Right lobe of liver (tissue), 4 donors: Measurements from ENCODE around the gene GNG4.

Experiments
- POLR2A ChIP-seq: fragments of 450-650 bp; IDR thresholded peaks from one replicate; pipeline ENCODE4 v1.6.1; 2017; ENCODE audit warnings: antibody characterized with exemption, mild to moderate bottlenecking
- TF ChIP-seq, protein P1 (sequence below), 4 donors: fragments of 200-600 bp in 3 of 4; fragments of 450-650 bp in 1 of 4; IDR thresholded peaks; one replicate each; pipeline versions ENCODE4 v1.5.1 to v1.8.0; 2016 to 2022; ENCODE audit warnings: antibody characterized with exemption in 4 of 4, mild to moderate bottlenecking in 2 of 4
- donor health status: DM: no; HTN: no; CAD: no.
- donor health status: DM: no; HTN: no; CAD: no.
- donor health status: DM: no; HTN: yes; CAD: no.

DNA sequence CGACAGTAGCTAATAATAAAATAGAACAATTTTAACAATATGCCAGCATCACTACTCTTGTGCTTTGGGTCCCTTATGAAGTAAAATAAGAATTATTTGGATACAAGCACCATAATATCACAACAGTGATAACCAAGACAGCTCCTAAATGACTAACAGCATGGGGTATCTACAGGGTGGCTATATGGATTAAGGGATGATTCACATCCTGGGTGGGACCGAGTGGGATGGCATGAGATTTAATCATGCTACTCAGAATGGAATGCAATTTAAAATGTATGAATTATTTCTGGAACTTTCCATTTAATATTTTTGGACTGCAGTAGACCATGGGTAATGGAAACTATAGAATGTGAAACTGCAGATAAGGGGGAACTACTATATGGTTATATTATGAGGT is 117.2 kb downstream of the GNG4 start:
- no peak for TF ChIP-seq POLR2A
- TF ChIP-seq, protein P1, sequence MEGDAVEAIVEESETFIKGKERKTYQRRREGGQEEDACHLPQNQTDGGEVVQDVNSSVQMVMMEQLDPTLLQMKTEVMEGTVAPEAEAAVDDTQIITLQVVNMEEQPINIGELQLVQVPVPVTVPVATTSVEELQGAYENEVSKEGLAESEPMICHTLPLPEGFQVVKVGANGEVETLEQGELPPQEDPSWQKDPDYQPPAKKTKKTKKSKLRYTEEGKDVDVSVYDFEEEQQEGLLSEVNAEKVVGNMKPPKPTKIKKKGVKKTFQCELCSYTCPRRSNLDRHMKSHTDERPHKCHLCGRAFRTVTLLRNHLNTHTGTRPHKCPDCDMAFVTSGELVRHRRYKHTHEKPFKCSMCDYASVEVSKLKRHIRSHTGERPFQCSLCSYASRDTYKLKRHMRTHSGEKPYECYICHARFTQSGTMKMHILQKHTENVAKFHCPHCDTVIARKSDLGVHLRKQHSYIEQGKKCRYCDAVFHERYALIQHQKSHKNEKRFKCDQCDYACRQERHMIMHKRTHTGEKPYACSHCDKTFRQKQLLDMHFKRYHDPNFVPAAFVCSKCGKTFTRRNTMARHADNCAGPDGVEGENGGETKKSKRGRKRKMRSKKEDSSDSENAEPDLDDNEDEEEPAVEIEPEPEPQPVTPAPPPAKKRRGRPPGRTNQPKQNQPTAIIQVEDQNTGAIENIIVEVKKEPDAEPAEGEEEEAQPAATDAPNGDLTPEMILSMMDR (IDR thresholded peaks at IDR 0.05): no peak
